Measurements from ENCODE around the gene DPP7.

DPP7 gene
- long read RNA-seq, transcript DPP7-201 (13 exons, 1,590 nt): major isoform, 1,683 of 2,436 reads
- long read RNA-seq, transcript DPP7-210 (5 exons, 958 nt): minor isoform, 5 of 2,436 reads
- long read RNA-seq, partial matches to known transcripts: 162 of 2,436 reads
- long read RNA-seq, other reads (novel, unspliced or antisense): 586 of 2,436 reads

GRCh38 chr9:137114613-137115393, at the start of gene DPP7:
TSS of gene DPP7 (minus strand) at chr9:137114733. CDS start at chr9:137114713, 20 bp downstream.
- Histone ChIP-seq H3K4me3 (replicated peaks; ENCODE audit: insufficient read depth, low read length) (peak within 1 kb of the TSS; percentile 55), H3K27me3 (ENCODE audit: insufficient read depth, poor library complexity, severe bottlenecking) (no peaks in the 10 kb centered on the region), H3K27ac (replicated peaks) (peak within 1 kb of the TSS; percentile 58)
- TF ChIP-seq POLR2AphosphoS5 (IDR thresholded peaks at IDR 0.05; ENCODE audit: low read depth) (peak; percentile 48; the same call in 1 of the 2 replicates), GABPA (IDR thresholded peaks at IDR 0.05; ENCODE audit: low read depth) (no peak), REST (IDR thresholded peaks at IDR 0.05; ENCODE audit: insufficient replicate concordance, low read depth) (no peak)
- DNase-seq (ENCODE audit: low read depth in 1 of 2, low spot score in 1 of 2): peak; percentile 68 to 82

- no peak for TF ChIP-seq SPI1 (IDR thresholded peaks at IDR 0.05; ENCODE audit: borderline replicate concordance, low read depth)
- TF ChIP-seq CTCF (IDR thresholded peaks at IDR 0.05; ENCODE audit: insufficient read depth, low read length): no peak
- TF ChIP-seq GABPA (IDR thresholded peaks at IDR 0.05; ENCODE audit: low read depth): no peak
- TF ChIP-seq REST (IDR thresholded peaks at IDR 0.05; ENCODE audit: insufficient replicate concordance, low read depth): no peak
- no peak for TF ChIP-seq POLR2AphosphoS5 (IDR thresholded peaks at IDR 0.05; ENCODE audit: low read depth)
- Histone ChIP-seq H3K4me3 (replicated peaks; ENCODE audit: insufficient read depth, low read length) (no peak overlapping the region), H3K27ac (replicated peaks) (no peak overlapping the region), H3K27me3 (ENCODE audit: insufficient read depth, poor library complexity, severe bottlenecking) (peaks cover 62% of the 10 kb centered on the region)
- DNase-seq (ENCODE audit: low read depth in 1 of 2, low spot score in 1 of 2): no peak
These were observed 49.3 kb upstream of the DPP7 start for GRCh38 chr9:137163805-137164204.

- Histone ChIP-seq H3K4me3 (replicated peaks; ENCODE audit: insufficient read depth, low read length) (no peak overlapping the region), H3K27ac (replicated peaks) (no peak overlapping the region), H3K27me3 (ENCODE audit: insufficient read depth, poor library complexity, severe bottlenecking) (peaks cover 65% of the 10 kb centered on the region)
- DNase-seq (ENCODE audit: low read depth in 1 of 2, low spot score in 1 of 2): no peak
- TF ChIP-seq SPI1 (IDR thresholded peaks at IDR 0.05; ENCODE audit: borderline replicate concordance, low read depth) (no peak), GABPA (IDR thresholded peaks at IDR 0.05; ENCODE audit: low read depth) (no peak)
These were observed 48.8 kb upstream of the DPP7 start for GRCh38 chr9:137163365-137163715.

GRCh38 chr9:137162505-137163364, 48.2 kb upstream of the DPP7 start:
- TF ChIP-seq CTCF (IDR thresholded peaks at IDR 0.05; ENCODE audit: insufficient read depth, low read length): no peak
- no peak for TF ChIP-seq REST (IDR thresholded peaks at IDR 0.05; ENCODE audit: insufficient replicate concordance, low read depth)
- TF ChIP-seq SPI1 (IDR thresholded peaks at IDR 0.05; ENCODE audit: borderline replicate concordance, low read depth): no peak
- peaks cover 64% of the 10 kb centered on the region for H3K27me3 ChIP-seq (ENCODE audit: insufficient read depth, poor library complexity, severe bottlenecking)
- no peak overlapping the region for H3K4me3 ChIP-seq (replicated peaks; ENCODE audit: insufficient read depth, low read length)
- DNase-seq (ENCODE audit: low read depth in 1 of 2, low spot score in 1 of 2): peak in 1 of 2 experiments; percentile 41
- no peak overlapping the region for H3K27ac ChIP-seq (replicated peaks)

All from HL-60 (cell line).